Loucy (cell line): ENCODE results near the gene CD72.

Experiments used
- CTCF ChIP-seq: fragments of 200-600 bp; sonication (generic); conservative IDR thresholded peaks from 2 replicates; pipeline ENCODE4 v1.5.1; 2014; ENCODE audit warnings: mild to moderate bottlenecking, antibody characterized with exemption, low read length
- EZH2phosphoT487 ChIP-seq: fragments of 200-600 bp; IDR thresholded peaks from 2 replicates; pipeline ENCODE4 v1.6.1; 2018; ENCODE audit warnings: antibody characterized with exemption, mild to moderate bottlenecking, moderate library complexity, borderline replicate concordance

GRCh38 chr9:35568196-35568595 is 50.0 kb downstream of the CD72 start:
- TF ChIP-seq CTCF (0 out of 2 replicates have a peak, but pooled peaks have one; percentile 13), EZH2phosphoT487 (no peak)
